SK-N-SH treated with all-trans-retinoic acid at 6 μM for 48 hours (cell line): ENCODE measurements around the gene SPESP1.
"Not testable (repeated sequence)": the region's sequence is repeated elsewhere in the genome, so short reads cannot be mapped to it uniquely, and the experiment has no call there.

Experiments used
- ATAC-seq: fragments of 200-7000 bp; cut with Tn5 transposase; 3 replicates; pipeline ENCODE4 v1.9.1; 2020; ENCODE audit warnings: mild to moderate bottlenecking, moderate library complexity
- ARNTL ChIP-seq: fragments of 450-650 bp; formaldehyde crosslinking; IDR thresholded peaks from 2 replicates; pipeline ENCODE4 v1.5.0; 2020; ENCODE audit warnings: low read depth, mild to moderate bottlenecking, moderate library complexity, borderline replicate concordance
- BACH2 ChIP-seq: fragments of 250-450 bp; sonication (Bioruptor Pico); IDR thresholded peaks from 2 replicates; pipeline ENCODE4 v1.9.0; 2021; ENCODE audit warnings: mild to moderate bottlenecking, borderline replicate concordance
- CREB5 ChIP-seq: fragments of 250-450 bp; sonication (Bioruptor Pico); IDR thresholded peaks from 2 replicates; pipeline ENCODE4 v1.5.1; 2020; ENCODE audit warnings: low read depth, mild to moderate bottlenecking, moderate library complexity
- CSDC2 ChIP-seq: fragments of 250-450 bp; sonication (Bioruptor Pico); IDR thresholded peaks from 2 replicates; pipeline ENCODE4 v1.5.0; 2020; ENCODE audit warnings: mild to moderate bottlenecking, moderate library complexity
- ESRRG ChIP-seq: fragments of 250-450 bp; sonication (Bioruptor Pico); IDR thresholded peaks from 2 replicates; pipeline ENCODE4 v1.6.1; 2021; ENCODE audit warnings: mild to moderate bottlenecking
- GLIS3 ChIP-seq: fragments of 250-450 bp; sonication (Bioruptor Pico); IDR thresholded peaks from 2 replicates; pipeline ENCODE4 v1.5.0; 2020; ENCODE audit warnings: mild to moderate bottlenecking, moderate library complexity
- ISL1 ChIP-seq: fragments of 250-450 bp; sonication (Bioruptor Pico); IDR thresholded peaks from 2 replicates; pipeline ENCODE4 v2.1.2; 2022; ENCODE audit warnings: mild to moderate bottlenecking, moderate library complexity
- OSR1 ChIP-seq: fragments of 250-450 bp; sonication (Bioruptor Pico); IDR thresholded peaks from 2 replicates; pipeline ENCODE4 v1.8.0; 2022; ENCODE audit warnings: moderate library complexity, mild to moderate bottlenecking, inconsistent platforms
- PPARA ChIP-seq: fragments of 250-450 bp; sonication (Bioruptor Pico); IDR thresholded peaks from 2 replicates; pipeline ENCODE4 v1.5.0; 2020; ENCODE audit warnings: mild to moderate bottlenecking, borderline replicate concordance
- RARB ChIP-seq: fragments of 250-450 bp; sonication (Bioruptor Pico); IDR thresholded peaks from 2 replicates; pipeline ENCODE4 v1.8.0; 2021; ENCODE audit warnings: mild to moderate bottlenecking, moderate library complexity
- SNAI2 ChIP-seq: fragments of 250-450 bp; sonication (Bioruptor Pico); IDR thresholded peaks from 2 replicates; pipeline ENCODE4 v1.5.0; 2020; ENCODE audit warnings: mild to moderate bottlenecking, moderate library complexity
- TOX ChIP-seq: fragments of 250-450 bp; sonication (Bioruptor Pico); IDR thresholded peaks from 2 replicates; pipeline ENCODE4 v1.8.0; 2021; ENCODE audit warnings: mild to moderate bottlenecking, moderate library complexity, borderline replicate concordance
- ZC3H10 ChIP-seq: fragments of 250-450 bp; sonication (Bioruptor Pico); IDR thresholded peaks from 2 replicates; pipeline ENCODE4 v1.5.1; 2021; ENCODE audit warnings: mild to moderate bottlenecking, moderate library complexity
- ZFP3 ChIP-seq: fragments of 250-450 bp; sonication (Bioruptor Pico); IDR thresholded peaks from 2 replicates; pipeline ENCODE4 v1.5.0; 2020; ENCODE audit warnings: mild to moderate bottlenecking, moderate library complexity
- ZFP30 ChIP-seq: fragments of 450-650 bp; formaldehyde crosslinking; IDR thresholded peaks from 2 replicates; pipeline ENCODE4 v1.5.0; 2022; ENCODE audit warnings: mild to moderate bottlenecking, moderate library complexity
- ZNF565 ChIP-seq: fragments of 450-650 bp; formaldehyde crosslinking; conservative IDR thresholded peaks from 2 replicates; pipeline ENCODE4 v1.5.0; 2020; ENCODE audit warnings: low read depth, mild to moderate bottlenecking, moderate library complexity
- ZNF70 ChIP-seq: fragments of 450-650 bp; formaldehyde crosslinking; IDR thresholded peaks from 2 replicates; pipeline ENCODE4 v1.5.0; 2020; ENCODE audit warnings: mild to moderate bottlenecking, moderate library complexity
- ZNF8 ChIP-seq: fragments of 450-650 bp; formaldehyde crosslinking; IDR thresholded peaks from 2 replicates; pipeline ENCODE4 v1.5.0; 2020; ENCODE audit warnings: mild to moderate bottlenecking, moderate library complexity
- TF ChIP-seq, protein P1 (sequence below): fragments of 250-450 bp; sonication (Bioruptor Pico); IDR thresholded peaks from 2 replicates; pipeline ENCODE4 v1.5.1; 2021; ENCODE audit warnings: mild to moderate bottlenecking, moderate library complexity
- TF ChIP-seq, protein P2 (sequence below): fragments of 250-450 bp; sonication (Bioruptor Pico); IDR thresholded peaks from 2 replicates; pipeline ENCODE4 v1.8.0; 2020; ENCODE audit warnings: mild to moderate bottlenecking, moderate library complexity, borderline replicate concordance
- TF ChIP-seq, protein P3 (sequence below): fragments of 250-450 bp; sonication (Bioruptor Pico); IDR thresholded peaks from 2 replicates; pipeline ENCODE4 v1.5.0; 2020; ENCODE audit warnings: mild to moderate bottlenecking, moderate library complexity

Gene SPESP1

GRCh38 chr15:68972201-68973065, 42.1 kb downstream of the SPESP1 start:
- no peak for ATAC-seq
- TF ChIP-seq ARNTL (no peak), ZNF565 (CRISPR knock-in tag) (no peak), ZFP3 (CRISPR knock-in tag) (no peak), CSDC2 (no peak), TOX (CRISPR knock-in tag) (no peak), ZC3H10 (CRISPR knock-in tag) (no peak), ZFP30 (CRISPR knock-in tag) (no peak), PPARA (no peak), SNAI2 (CRISPR knock-in tag) (no peak), ISL1 (no peak), ESRRG (CRISPR knock-in tag) (no peak), BACH2 (CRISPR knock-in tag) (no peak), CREB5 (no peak)
- TF ChIP-seq, protein P1, sequence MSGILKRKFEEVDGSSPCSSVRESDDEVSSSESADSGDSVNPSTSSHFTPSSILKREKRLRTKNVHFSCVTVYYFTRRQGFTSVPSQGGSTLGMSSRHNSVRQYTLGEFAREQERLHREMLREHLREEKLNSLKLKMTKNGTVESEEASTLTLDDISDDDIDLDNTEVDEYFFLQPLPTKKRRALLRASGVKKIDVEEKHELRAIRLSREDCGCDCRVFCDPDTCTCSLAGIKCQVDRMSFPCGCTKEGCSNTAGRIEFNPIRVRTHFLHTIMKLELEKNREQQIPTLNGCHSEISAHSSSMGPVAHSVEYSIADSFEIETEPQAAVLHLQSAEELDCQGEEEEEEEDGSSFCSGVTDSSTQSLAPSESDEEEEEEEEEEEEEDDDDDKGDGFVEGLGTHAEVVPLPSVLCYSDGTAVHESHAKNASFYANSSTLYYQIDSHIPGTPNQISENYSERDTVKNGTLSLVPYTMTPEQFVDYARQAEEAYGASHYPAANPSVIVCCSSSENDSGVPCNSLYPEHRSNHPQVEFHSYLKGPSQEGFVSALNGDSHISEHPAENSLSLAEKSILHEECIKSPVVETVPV (CRISPR knock-in tag): no peak
- TF ChIP-seq, protein P2, sequence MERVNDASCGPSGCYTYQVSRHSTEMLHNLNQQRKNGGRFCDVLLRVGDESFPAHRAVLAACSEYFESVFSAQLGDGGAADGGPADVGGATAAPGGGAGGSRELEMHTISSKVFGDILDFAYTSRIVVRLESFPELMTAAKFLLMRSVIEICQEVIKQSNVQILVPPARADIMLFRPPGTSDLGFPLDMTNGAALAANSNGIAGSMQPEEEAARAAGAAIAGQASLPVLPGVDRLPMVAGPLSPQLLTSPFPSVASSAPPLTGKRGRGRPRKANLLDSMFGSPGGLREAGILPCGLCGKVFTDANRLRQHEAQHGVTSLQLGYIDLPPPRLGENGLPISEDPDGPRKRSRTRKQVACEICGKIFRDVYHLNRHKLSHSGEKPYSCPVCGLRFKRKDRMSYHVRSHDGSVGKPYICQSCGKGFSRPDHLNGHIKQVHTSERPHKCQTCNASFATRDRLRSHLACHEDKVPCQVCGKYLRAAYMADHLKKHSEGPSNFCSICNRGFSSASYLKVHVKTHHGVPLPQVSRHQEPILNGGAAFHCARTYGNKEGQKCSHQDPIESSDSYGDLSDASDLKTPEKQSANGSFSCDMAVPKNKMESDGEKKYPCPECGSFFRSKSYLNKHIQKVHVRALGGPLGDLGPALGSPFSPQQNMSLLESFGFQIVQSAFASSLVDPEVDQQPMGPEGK: no peak
- TF ChIP-seq, all 23 proteins: peak for 0

- ATAC-seq: not testable (repeated sequence)
Measured at GRCh38 chr15:68975651-68976160, 45.4 kb downstream of the SPESP1 start.

DNA sequence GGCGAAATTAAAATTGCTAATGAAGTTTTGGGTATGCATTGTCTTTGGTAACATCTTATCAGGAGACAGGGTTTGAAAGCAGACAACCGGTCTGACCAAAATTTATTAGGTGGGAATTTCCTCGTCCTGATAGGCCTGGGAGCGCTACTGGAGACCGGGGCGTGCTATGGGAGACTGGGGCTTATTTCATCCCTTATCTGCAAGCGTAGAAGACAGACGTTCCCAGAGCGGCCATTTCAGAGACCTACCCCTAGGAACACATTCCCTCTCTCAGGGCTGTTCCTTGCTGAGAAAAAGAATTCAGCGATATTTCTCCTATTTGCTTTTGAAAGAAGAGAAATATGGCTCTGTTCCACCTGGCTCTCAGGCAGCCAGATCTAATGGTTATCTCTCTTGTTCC, 47.1 kb downstream of the SPESP1 start:
- ATAC-seq: not testable (repeated sequence)

DNA sequence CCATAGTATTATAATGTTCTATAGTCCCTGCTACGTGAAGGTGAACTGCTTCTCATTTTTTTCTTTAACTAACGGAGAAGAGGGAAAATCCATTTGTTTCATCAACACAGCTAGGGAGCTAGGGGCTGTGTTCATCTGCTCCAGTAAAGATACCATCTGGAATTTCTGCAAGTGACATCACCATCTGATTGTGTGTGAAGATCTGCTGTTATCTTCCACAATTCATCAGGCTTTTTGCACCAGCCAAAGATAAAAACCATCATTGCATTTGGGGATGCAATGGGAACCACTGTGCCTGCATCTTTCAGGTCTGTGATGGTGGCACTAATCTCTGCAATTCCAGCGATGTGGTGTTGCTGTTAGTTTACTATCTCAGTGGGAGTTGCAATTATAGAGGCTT, 48.7 kb downstream of the SPESP1 start:
- no peak for ATAC-seq
- TF ChIP-seq, protein P3, sequence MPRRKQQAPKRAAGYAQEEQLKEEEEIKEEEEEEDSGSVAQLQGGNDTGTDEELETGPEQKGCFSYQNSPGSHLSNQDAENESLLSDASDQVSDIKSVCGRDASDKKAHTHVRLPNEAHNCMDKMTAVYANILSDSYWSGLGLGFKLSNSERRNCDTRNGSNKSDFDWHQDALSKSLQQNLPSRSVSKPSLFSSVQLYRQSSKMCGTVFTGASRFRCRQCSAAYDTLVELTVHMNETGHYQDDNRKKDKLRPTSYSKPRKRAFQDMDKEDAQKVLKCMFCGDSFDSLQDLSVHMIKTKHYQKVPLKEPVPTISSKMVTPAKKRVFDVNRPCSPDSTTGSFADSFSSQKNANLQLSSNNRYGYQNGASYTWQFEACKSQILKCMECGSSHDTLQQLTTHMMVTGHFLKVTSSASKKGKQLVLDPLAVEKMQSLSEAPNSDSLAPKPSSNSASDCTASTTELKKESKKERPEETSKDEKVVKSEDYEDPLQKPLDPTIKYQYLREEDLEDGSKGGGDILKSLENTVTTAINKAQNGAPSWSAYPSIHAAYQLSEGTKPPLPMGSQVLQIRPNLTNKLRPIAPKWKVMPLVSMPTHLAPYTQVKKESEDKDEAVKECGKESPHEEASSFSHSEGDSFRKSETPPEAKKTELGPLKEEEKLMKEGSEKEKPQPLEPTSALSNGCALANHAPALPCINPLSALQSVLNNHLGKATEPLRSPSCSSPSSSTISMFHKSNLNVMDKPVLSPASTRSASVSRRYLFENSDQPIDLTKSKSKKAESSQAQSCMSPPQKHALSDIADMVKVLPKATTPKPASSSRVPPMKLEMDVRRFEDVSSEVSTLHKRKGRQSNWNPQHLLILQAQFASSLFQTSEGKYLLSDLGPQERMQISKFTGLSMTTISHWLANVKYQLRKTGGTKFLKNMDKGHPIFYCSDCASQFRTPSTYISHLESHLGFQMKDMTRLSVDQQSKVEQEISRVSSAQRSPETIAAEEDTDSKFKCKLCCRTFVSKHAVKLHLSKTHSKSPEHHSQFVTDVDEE (CRISPR knock-in tag): no peak
- TF ChIP-seq, protein P1 (CRISPR knock-in tag): no peak
- no peak for TF ChIP-seq ISL1
- TF ChIP-seq TOX (CRISPR knock-in tag): no peak
- TF ChIP-seq GLIS3 (CRISPR knock-in tag): no peak
- TF ChIP-seq CSDC2: no peak
- TF ChIP-seq BACH2 (CRISPR knock-in tag): no peak
- TF ChIP-seq ZFP3 (CRISPR knock-in tag): no peak
- no peak for TF ChIP-seq ZFP30 (CRISPR knock-in tag)
- TF ChIP-seq SNAI2 (CRISPR knock-in tag): no peak
- TF ChIP-seq OSR1 (CRISPR knock-in tag): no peak
- TF ChIP-seq ZNF70 (CRISPR knock-in tag): no peak
- no peak for TF ChIP-seq CREB5
- TF ChIP-seq RARB (CRISPR knock-in tag): no peak
- no peak for TF ChIP-seq ARNTL
- no peak for TF ChIP-seq ZNF565 (CRISPR knock-in tag)
- no peak for TF ChIP-seq ESRRG (CRISPR knock-in tag)
- TF ChIP-seq ZNF8: no peak
